Stomach (tissue), 4 donors: Measurements from ENCODE around the gene TNFRSF21.

Experiments
- CTCF ChIP-seq, 7 experiments: fragments of 450-650 bp in 4 of 7; fragments of 200-600 bp in 3 of 7; sonication (generic) in 3 of 7; IDR thresholded peaks; one replicate each; pipeline ENCODE4 v1.5.1; 2016 to 2019; ENCODE audit warnings: antibody characterized with exemption in 7 of 7, control low read depth in 2 of 7, mild to moderate bottlenecking in 1 of 7
- POLR2A ChIP-seq, 4 donors: fragments of 450-650 bp; IDR thresholded peaks; one replicate each; pipeline ENCODE4 v1.6.1; 2016; ENCODE audit warnings: antibody characterized with exemption in 4 of 4, control low read depth in 2 of 4, mild to moderate bottlenecking in 1 of 4, moderate library complexity in 1 of 4
- POLR2AphosphoS5 ChIP-seq, 3 donors: sonication (generic); formaldehyde crosslinking; IDR thresholded peaks; one replicate each; pipeline ENCODE4 v1.6.1; 2016; ENCODE audit warnings: antibody characterized with exemption in 3 of 3

GRCh38 chr6:47310131-47310480 is 401 bp upstream of the TNFRSF21 start:
- no peak for TF ChIP-seq CTCF (IDR thresholded peaks at IDR 0.05)
- no peak for TF ChIP-seq POLR2AphosphoS5 (IDR thresholded peaks at IDR 0.05)
- TF ChIP-seq POLR2A (IDR thresholded peaks at IDR 0.05), result no peak
